Mononuclear cell (primary cell): ENCODE measurements around the gene CCL22. TPM values are rescaled to one million over a fixed set of nuclear protein-coding genes. Genes with fewer than 3 reads are reported as not detected.

Experiments used
- H3K27me3 ChIP-seq: 2 replicates; pipeline ENCODE4 v1.6.0; 2011; ENCODE audit warnings: low read length, control low read depth; ENCODE audit not compliant: insufficient read depth
- H3K4me1 ChIP-seq: 2 replicates; pipeline ENCODE4 v1.5.1; 2011; ENCODE audit warnings: mild to moderate bottlenecking, low read length, control low read depth; ENCODE audit not compliant: insufficient read depth
- H3K4me3 ChIP-seq: 2 replicates; pipeline ENCODE4 v1.5.1; 2011; ENCODE audit warnings: mild to moderate bottlenecking, low read length, moderate library complexity
- H3K9me3 ChIP-seq: 2 replicates; pipeline ENCODE4 v1.5.1; 2011; ENCODE audit warnings: low read depth, mild to moderate bottlenecking, control low read depth, low read length
- total RNA-seq: library from RNA; depleted of rRNA; stranded (reverse); fragments of >200 nt; gene quantifications from one replicate; pipeline ENCODE4 v1.2.3, GENCODE V29; 2012

The CCL22 gene
- total RNA-seq, 1 donor: not detected

DNA sequence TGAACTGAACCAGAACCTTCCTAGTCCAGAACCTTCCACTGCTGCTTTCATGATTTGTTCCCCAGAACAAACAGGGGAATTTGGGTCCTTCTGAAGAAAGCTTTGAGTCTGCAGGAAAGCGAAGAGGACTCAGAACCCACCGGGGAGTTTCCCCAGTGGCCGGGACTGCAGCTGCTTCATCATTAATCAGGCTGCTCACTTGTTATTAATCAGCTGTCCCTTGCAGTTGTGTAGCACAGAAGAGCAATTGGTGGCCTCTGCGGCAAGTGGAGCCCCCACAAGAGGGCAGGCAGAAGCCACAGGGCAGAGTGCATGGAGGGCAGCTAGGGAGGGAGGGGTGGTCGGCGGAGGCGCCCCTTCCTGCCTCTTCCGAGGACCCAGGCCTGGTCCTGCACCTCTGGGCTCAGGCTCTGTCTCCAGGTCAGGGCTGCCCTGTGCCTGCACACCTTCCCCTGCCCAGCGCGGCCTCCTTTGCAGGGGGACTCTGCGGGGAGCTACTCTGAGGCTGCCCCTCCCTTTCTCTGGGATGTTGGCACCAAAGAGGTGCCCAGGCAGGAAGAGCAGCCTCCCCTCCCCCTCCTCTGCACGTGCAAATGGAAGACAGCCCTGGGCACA lies 52.9 kb downstream of the CCL22 start:
- Histone ChIP-seq H3K9me3 (no peaks in the 10 kb centered on the region), H3K4me3 (no peak overlapping the region), H3K4me1 (peaks cover 21% of the 10 kb centered on the region), H3K27me3 (no peaks in the 10 kb centered on the region)

DNA sequence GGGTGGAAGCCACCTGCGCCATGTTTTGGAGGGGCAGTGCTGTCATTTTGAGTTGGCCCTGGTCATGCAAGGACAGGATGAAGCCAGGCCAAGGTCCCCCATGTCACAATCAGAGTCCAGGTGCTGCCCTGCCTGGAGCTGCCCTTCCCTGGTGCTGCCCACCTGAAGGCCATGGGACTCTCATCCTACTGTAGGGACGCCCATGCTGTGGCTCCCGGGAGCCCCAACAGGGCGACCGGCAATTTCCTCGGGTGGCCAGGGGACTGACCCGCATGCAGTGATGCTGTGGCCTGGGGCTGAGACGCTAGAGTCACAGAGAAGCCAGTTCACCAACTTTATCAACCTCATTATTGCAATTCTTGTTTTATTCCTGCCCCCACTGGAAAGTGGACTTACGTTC lies 54.0 kb downstream of the CCL22 start:
- peaks cover 23% of the 10 kb centered on the region for H3K4me1 ChIP-seq
- no peaks in the 10 kb centered on the region for H3K27me3 ChIP-seq
- no peak overlapping the region for H3K4me3 ChIP-seq
- H3K9me3 ChIP-seq: no peaks in the 10 kb centered on the region

DNA sequence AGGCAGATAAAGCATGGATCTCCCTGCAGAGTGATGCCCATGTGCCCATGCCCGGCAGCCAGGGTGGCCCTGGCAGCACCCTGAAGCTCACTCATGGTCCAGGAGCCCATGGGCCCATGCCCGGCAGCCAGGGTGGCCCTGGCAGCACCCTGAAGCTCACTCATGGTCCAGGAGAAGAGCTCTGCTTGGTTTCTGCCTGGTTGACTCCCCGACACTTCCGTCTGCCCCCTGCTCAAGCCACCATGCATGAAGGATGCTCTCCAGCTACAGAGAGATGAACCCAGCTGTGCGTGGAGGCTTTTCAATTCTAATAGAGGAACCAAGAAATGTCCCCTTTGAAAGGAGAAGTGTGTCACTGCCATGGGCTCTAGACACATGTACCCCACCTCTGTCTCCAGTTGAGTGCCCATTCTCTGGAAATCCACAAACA lies 54.7 kb downstream of the CCL22 start:
- Histone ChIP-seq H3K4me1 (peaks cover 26% of the 10 kb centered on the region), H3K27me3 (no peaks in the 10 kb centered on the region), H3K9me3 (no peaks in the 10 kb centered on the region), H3K4me3 (no peak overlapping the region)

DNA sequence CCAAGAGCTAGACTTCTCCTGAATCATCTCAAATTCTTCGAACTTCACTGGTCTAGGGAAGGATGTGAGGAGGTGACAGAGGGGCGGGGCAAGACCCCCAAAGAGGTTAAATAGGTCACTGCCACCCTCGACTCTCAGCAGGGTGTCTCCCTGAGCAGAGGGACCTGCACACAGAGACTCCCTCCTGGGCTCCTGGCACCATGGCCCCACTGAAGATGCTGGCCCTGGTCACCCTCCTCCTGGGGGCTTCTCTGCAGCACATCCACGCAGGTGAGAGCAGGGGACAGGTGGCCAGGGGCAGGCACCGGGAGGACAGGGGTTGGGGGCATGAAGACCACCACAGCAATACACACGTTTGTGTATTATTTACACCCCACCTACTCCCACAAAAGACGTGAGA lies 55.1 kb downstream of the CCL22 start:
- Histone ChIP-seq H3K9me3 (no peaks in the 10 kb centered on the region), H3K4me3 (no peak overlapping the region), H3K27me3 (no peaks in the 10 kb centered on the region), H3K4me1 (peaks cover 30% of the 10 kb centered on the region)

Other genes with a start within 250 kb of the CCL22 start
- gene PSME3IP1, start 172.7 kb upstream of the CCL22 start, total RNA-seq: 75.2 TPM
- gene RSPRY1, start 172.5 kb upstream of the CCL22 start, total RNA-seq: 25.4 TPM
- gene ARL2BP, start 113.5 kb upstream of the CCL22 start, total RNA-seq: 61.5 TPM
- 0.63 TPM for gene PLLP, start 74.1 kb upstream of the CCL22 start, total RNA-seq
- not detected for gene CX3CL1, start 13.7 kb downstream of the CCL22 start, total RNA-seq
- not detected for gene CCL17, start 46.0 kb downstream of the CCL22 start, total RNA-seq
- gene CIAPIN1, start 88.6 kb downstream of the CCL22 start, total RNA-seq: 30.6 TPM
- gene COQ9, start 88.7 kb downstream of the CCL22 start, total RNA-seq: 5.6 TPM
- 103 TPM for gene POLR2C, start 103.9 kb downstream of the CCL22 start, total RNA-seq
- gene DOK4, start 127.7 kb downstream of the CCL22 start, total RNA-seq: 0.94 TPM
- 1.9 TPM for gene CCDC102A, start 177.8 kb downstream of the CCL22 start, total RNA-seq
- 1.8 TPM for gene ADGRG5, start 183.9 kb downstream of the CCL22 start, total RNA-seq